Brain microvascular endothelial cell (primary cell): Measurements from ENCODE around the gene SAMD10.

Experiments used
- DNase-seq: peaks from one replicate; pipeline ENCODE4 v3.0.0-alpha.2; 2020
- H3K27ac ChIP-seq: fragments of 250-450 bp; sonication (Bioruptor Pico); 2 replicates; pipeline ENCODE4 v1.5.1; 2020; ENCODE audit warnings: mild to moderate bottlenecking, moderate library complexity
- H3K27me3 ChIP-seq: fragments of 250-450 bp; sonication (Bioruptor Pico); replicated peaks from 2 replicates; pipeline ENCODE4 v1.5.1; 2020; ENCODE audit warnings: mild to moderate bottlenecking
- H3K36me3 ChIP-seq: fragments of 250-450 bp; sonication (Bioruptor Pico); replicated peaks from 2 replicates; pipeline ENCODE4 v1.5.1; 2020; ENCODE audit warnings: mild to moderate bottlenecking
- H3K4me3 ChIP-seq: 2 replicates; pipeline ENCODE4 v1.5.1; 2011; ENCODE audit warnings: low read depth, mild to moderate bottlenecking, control low read depth, low read length, moderate library complexity
- in situ Hi-C: cut with HindIII; loops from 2 replicates; pipeline ENCODE4 v1.10.0; 2017; ENCODE audit warnings: low sequenced_read_pairs, low pct_ligation_motif_present
- TF ChIP-seq, protein P1 (sequence below): IDR thresholded peaks from 2 replicates; pipeline ENCODE4 v1.5.1; 2011; ENCODE audit warnings: low read depth, mild to moderate bottlenecking, moderate library complexity, low read length, control low read depth, inconsistent platforms; ENCODE audit errors: missing control alignments

The SAMD10 gene

DNA sequence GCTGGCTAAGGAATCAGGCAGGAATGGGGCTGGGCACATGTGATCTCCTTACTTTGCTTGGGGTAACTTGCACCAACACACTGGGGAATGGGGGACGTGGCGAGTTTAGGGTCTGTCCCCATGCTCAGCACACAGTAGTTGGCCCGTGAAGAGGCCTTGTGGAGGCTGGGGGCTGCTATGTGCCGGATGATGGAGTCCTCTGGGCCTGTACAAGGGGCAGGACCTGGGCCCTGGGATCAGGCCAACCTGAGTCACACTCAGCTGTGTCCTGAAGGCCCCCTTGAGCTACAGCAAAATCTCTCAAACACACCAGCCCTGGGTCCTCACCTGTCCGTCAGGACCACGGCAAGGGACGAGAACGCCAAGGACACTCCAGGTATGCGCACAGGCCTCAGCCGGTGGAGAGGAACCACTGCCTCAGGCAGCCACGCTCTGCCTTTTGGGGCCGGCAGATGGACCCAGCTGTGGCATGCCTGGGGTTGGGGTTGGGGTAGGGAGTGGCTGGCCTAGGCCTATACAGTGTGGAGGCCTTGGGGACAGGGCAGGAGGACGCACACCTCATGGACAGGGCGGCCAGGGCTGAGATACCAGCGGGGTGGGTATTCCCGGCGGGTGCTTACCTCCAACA lies 34.3 kb downstream of the SAMD10 start:
- Histone ChIP-seq H3K27me3 (no peaks in the 10 kb centered on the region), H3K36me3 (peaks cover 42% of the 10 kb centered on the region), H3K4me3 (no peak overlapping the region), H3K27ac (no peak overlapping the region)
- TF ChIP-seq, protein P1, sequence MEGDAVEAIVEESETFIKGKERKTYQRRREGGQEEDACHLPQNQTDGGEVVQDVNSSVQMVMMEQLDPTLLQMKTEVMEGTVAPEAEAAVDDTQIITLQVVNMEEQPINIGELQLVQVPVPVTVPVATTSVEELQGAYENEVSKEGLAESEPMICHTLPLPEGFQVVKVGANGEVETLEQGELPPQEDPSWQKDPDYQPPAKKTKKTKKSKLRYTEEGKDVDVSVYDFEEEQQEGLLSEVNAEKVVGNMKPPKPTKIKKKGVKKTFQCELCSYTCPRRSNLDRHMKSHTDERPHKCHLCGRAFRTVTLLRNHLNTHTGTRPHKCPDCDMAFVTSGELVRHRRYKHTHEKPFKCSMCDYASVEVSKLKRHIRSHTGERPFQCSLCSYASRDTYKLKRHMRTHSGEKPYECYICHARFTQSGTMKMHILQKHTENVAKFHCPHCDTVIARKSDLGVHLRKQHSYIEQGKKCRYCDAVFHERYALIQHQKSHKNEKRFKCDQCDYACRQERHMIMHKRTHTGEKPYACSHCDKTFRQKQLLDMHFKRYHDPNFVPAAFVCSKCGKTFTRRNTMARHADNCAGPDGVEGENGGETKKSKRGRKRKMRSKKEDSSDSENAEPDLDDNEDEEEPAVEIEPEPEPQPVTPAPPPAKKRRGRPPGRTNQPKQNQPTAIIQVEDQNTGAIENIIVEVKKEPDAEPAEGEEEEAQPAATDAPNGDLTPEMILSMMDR = no peak
- no peak for DNase-seq
- in situ Hi-C loops = no loop called here

DNA sequence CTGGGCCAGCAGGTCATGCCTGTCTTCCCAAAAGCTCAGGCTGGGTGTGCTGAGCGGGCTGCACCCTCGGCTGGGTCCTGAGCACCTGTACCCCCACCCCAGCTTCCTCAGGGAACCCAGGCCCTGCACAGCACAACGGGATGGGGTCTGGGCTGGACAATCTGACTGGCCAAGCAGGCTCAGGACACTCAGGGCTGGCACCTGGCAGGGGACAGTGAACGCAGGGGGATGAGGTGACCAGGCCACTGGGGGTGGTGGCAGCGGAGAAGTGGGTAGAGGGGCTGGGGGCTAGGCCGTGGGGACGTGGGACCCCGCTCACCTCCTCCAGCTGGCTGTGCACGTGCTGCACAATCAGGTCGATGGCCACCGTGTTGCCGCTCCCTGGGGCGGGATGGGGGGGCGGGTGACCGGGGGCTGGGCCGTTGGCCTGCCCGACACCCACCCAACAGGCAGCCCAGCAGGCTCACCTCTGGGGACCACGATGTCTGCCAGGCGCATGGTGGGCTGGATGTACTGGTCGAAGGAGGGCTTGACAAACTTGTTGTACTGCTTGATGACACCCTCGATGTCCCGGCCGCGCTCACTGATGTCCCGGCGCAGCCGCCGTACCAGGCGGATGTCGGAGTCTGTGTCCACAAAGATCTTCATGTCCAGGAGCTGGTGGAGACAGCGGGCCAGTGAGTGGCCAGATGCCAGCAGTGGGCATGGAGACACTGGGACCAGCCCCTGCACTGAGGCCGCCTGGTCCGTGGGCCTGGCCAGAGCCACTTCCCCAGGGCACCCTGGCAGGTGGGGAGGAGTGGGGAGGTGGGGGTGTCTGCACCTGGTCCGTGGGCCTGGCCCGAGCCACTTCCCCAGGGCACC lies 35.1 kb downstream of the SAMD10 start:
- H3K36me3 ChIP-seq = peaks cover 46% of the 10 kb centered on the region
- in situ Hi-C loops = no loop called here

DNA sequence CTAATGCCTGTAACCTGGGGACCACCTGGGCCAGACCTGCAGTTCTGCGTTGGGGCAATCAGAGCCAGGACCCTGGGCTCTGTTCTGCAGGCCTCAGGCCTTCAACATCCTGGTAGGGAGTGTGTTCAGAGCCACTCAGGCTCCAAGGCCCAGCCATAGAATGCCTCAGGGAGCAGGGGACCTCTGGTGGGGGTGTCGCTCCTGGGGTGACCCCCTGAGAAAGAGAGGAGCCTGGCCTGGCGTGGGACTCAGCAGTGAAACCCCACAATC lies 35.7 kb downstream of the SAMD10 start:
- Histone ChIP-seq H3K36me3 (peaks cover 49% of the 10 kb centered on the region), H3K27ac (no peak overlapping the region), H3K27me3 (no peaks in the 10 kb centered on the region), H3K4me3 (no peak overlapping the region)
- DNase-seq = no peak
- TF ChIP-seq, protein P1 = no peak
- in situ Hi-C loops = no loop called here

More for the DNA sequence above, 35.1 kb downstream of the SAMD10 start:
- Histone ChIP-seq H3K4me3 (no peak overlapping the region), H3K27me3 (no peaks in the 10 kb centered on the region), H3K27ac (no peak overlapping the region)
- DNase-seq = no peak
- TF ChIP-seq, protein P1 = no peak

DNA sequence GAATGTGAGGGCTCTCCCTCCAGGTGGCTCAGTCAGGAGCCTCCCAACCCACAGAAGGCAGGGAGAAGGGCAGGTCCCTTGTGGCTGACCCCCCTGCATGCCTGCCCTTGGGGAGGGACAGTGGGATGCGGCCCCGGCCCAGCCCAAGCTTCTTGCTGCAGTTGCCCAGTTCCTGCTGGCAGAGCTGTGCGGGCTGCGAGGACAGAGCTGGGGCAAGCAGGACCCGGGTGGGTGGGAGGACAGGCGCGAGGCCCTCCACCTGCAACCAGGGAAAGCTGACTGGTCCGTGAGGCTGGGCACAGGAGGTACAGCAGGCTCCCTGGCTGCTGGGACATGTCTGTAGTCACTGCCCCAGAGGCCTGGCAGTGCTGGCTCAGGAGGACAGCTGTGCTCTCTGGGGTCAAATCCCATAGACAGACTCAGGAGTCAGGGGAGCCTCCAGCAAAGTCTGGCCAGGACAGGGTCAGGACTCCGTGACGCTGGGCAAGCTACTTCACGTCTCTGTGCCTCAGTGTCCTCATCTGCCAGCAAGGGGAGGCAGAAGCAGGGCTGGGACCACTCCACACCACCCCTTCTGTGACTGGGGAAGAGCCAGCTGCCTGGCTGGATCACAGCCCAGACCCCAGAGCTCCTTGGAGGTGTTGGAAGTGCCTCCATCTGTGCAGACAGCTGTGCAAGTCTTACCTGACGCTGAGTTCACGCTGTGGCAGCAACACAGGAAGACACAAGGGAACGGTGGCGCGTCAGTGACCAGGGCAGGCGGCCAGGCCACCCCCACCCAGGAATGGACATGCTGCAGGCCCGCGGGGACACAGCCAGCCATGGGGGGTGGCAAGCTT lies 36.3 kb downstream of the SAMD10 start:
- no peak for DNase-seq
- TF ChIP-seq, protein P1 = no peak
- no peak overlapping the region for H3K27ac ChIP-seq
- in situ Hi-C loops = no loop called here
- H3K27me3 ChIP-seq = no peaks in the 10 kb centered on the region
- H3K4me3 ChIP-seq = no peak overlapping the region
- peaks cover 51% of the 10 kb centered on the region for H3K36me3 ChIP-seq

DNA sequence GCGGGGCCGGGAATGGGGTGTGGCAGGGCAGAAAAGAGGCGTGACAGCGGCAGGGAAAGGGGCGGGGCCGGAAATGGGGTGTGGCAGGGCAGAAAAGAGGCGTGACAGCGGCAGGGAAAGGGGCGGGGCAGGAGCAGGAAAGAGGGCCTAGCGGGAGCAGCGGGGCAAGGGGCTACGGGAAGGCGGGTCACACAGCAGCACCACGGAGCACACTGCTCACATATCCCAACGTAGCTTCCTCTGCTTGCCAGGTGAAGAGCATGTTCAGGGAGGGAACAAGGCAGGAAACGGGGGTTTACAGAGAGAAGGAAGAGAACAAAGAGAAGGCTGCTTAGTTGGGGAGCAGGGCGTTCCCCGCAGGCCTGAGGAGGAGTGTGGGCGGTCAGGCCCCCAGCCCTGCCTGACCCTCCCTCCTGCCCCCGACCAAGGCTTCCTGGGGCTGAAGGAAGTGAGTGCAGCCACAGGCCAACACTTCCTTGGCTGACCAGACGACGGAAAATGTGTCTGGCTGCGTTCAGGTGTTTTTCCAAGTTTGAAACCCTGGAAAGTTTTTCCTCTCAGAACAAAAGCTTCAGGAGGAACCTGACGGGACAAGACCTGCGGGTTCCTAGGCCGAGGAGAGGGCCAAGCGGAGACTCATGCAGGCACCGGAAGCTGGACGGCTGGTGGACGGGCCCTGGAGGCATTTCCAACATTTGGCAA lies 37.0 kb downstream of the SAMD10 start:
- DNase-seq = no peak
- peaks cover 55% of the 10 kb centered on the region for H3K36me3 ChIP-seq
- in situ Hi-C loops = no loop called here
- no peaks in the 10 kb centered on the region for H3K27me3 ChIP-seq
- no peak overlapping the region for H3K4me3 ChIP-seq
- H3K27ac ChIP-seq = no peak overlapping the region
- TF ChIP-seq, protein P1 = no peak
